WTC11 (cell line): ENCODE results near the gene CACNA1C. TPM values are rescaled to one million over a fixed set of nuclear protein-coding genes. Genes with fewer than 3 reads are reported as not detected.

Experiments used
- ATAC-seq: fragments of 200-7000 bp; cut with Tn5 transposase; 2 replicates; pipeline ENCODE4 v1.10.0; 2021; ENCODE audit warnings: mild to moderate bottlenecking, moderate library complexity
- CTCF ChIA-PET: fragments of 300-600 bp; sonication (Branson Sonifier 250); formaldehyde crosslinking; loops from one replicate; lab custom pipeline; 2021; ENCODE audit warnings: antibody characterized with exemption; lab: Charles Lee
- POLR2A ChIA-PET: fragments of 350-600 bp; sonication (Branson Sonifier 250); formaldehyde crosslinking; loops from one replicate; lab custom pipeline; 2021; ENCODE audit warnings: antibody characterized with exemption; lab: Charles Lee
- DNase-seq: peaks from one replicate; pipeline ENCODE4 v3.0.0; 2021; ENCODE audit warnings: low spot score
- H3K27ac Mint-ChIP-seq: 2 replicates; pipeline ENCODE4 v1.8.0; 2021; ENCODE audit warnings: mixed read lengths
- H3K27me3 Mint-ChIP-seq: 2 replicates; pipeline ENCODE4 v1.8.0; 2021; ENCODE audit warnings: low read depth, mild to moderate bottlenecking, moderate library complexity, mixed read lengths
- H3K36me3 Mint-ChIP-seq: 2 replicates; pipeline ENCODE4 v1.8.0; 2021; ENCODE audit warnings: mixed read lengths
- H3K4me1 Mint-ChIP-seq: 2 replicates; pipeline ENCODE4 v1.8.0; 2022; ENCODE audit warnings: mixed read lengths
- H3K4me3 Mint-ChIP-seq: 2 replicates; pipeline ENCODE4 v1.8.0; 2021; ENCODE audit warnings: mild to moderate bottlenecking, moderate library complexity, mixed read lengths
- H3K9me3 Mint-ChIP-seq: 2 replicates; pipeline ENCODE4 v1.8.0; 2021; ENCODE audit warnings: mixed read lengths
- CBFB ChIP-seq: sonication (generic); formaldehyde crosslinking; IDR thresholded peaks from 2 replicates; pipeline ENCODE4 v1.8.1; 2022; ENCODE audit warnings: mild to moderate bottlenecking, low read depth, missing genetic modification reagents
- ELF4 ChIP-seq: sonication (generic); formaldehyde crosslinking; IDR thresholded peaks from 2 replicates; pipeline ENCODE4 v1.8.1; 2022; ENCODE audit warnings: low read depth, mild to moderate bottlenecking, moderate library complexity, missing genetic modification reagents
- FOXP1 ChIP-seq: sonication (generic); formaldehyde crosslinking; IDR thresholded peaks from 2 replicates; pipeline ENCODE4 v1.8.0; 2022; ENCODE audit warnings: missing genetic modification reagents, mild to moderate bottlenecking, moderate library complexity, borderline replicate concordance
- GABPB1 ChIP-seq: sonication (generic); formaldehyde crosslinking; IDR thresholded peaks from 2 replicates; pipeline ENCODE4 v1.8.1; 2023; ENCODE audit warnings: mild to moderate bottlenecking, missing genetic modification reagents
- JAZF1 ChIP-seq: fragments of 250-450 bp; sonication (Bioruptor Pico); IDR thresholded peaks from 2 replicates; pipeline ENCODE4 v1.9.0; 2021; ENCODE audit warnings: moderate library complexity, mild to moderate bottlenecking, inconsistent platforms
- JUN ChIP-seq: sonication (generic); formaldehyde crosslinking; IDR thresholded peaks from 2 replicates; pipeline ENCODE4 v1.8.0; 2023; ENCODE audit warnings: mild to moderate bottlenecking, missing genetic modification reagents
- NFATC4 ChIP-seq: fragments of 250-450 bp; sonication (Bioruptor Pico); IDR thresholded peaks from 2 replicates; pipeline ENCODE4 v1.9.0; 2021; ENCODE audit warnings: mild to moderate bottlenecking
- NR2C2 ChIP-seq: sonication (generic); formaldehyde crosslinking; IDR thresholded peaks from 2 replicates; pipeline ENCODE4 v1.8.0; 2022; ENCODE audit warnings: mild to moderate bottlenecking, missing genetic modification reagents
- OVOL2 ChIP-seq: fragments of 250-450 bp; sonication (Bioruptor Pico); IDR thresholded peaks from 2 replicates; pipeline ENCODE4 v1.9.0; 2021; ENCODE audit warnings: mild to moderate bottlenecking, borderline replicate concordance
- RORB ChIP-seq: fragments of 250-450 bp; sonication (Bioruptor Pico); IDR thresholded peaks from 2 replicates; pipeline ENCODE4 v1.9.0; 2021; ENCODE audit warnings: mild to moderate bottlenecking
- SOX15 ChIP-seq: fragments of 250-450 bp; sonication (Bioruptor Pico); IDR thresholded peaks from 2 replicates; pipeline ENCODE4 v1.9.0; 2021; ENCODE audit warnings: mild to moderate bottlenecking
- TEAD1 ChIP-seq: sonication (generic); formaldehyde crosslinking; IDR thresholded peaks from 2 replicates; pipeline ENCODE4 v1.8.0; 2022; ENCODE audit warnings: mild to moderate bottlenecking, missing genetic modification reagents
- ZBTB21 ChIP-seq: sonication (generic); formaldehyde crosslinking; IDR thresholded peaks from 2 replicates; pipeline ENCODE4 v1.8.1; 2023; ENCODE audit warnings: mild to moderate bottlenecking, missing genetic modification reagents, borderline replicate concordance
- ZNF121 ChIP-seq: sonication (generic); formaldehyde crosslinking; IDR thresholded peaks from 2 replicates; pipeline ENCODE4 v1.8.0; 2023; ENCODE audit warnings: missing genetic modification reagents
- ZNF281 ChIP-seq: sonication (generic); formaldehyde crosslinking; IDR thresholded peaks from 2 replicates; pipeline ENCODE4 v1.8.0; 2023; ENCODE audit warnings: mild to moderate bottlenecking, missing genetic modification reagents
- ZNF396 ChIP-seq: fragments of 250-450 bp; sonication (Bioruptor Pico); IDR thresholded peaks from 2 replicates; pipeline ENCODE4 v1.8.0; 2021; ENCODE audit warnings: mild to moderate bottlenecking, moderate library complexity, borderline replicate concordance
- ZNF423 ChIP-seq: fragments of 250-450 bp; sonication (Bioruptor Pico); IDR thresholded peaks from 2 replicates; pipeline ENCODE4 v2.1.2; 2022; ENCODE audit warnings: mild to moderate bottlenecking, moderate library complexity
- ZNF532 ChIP-seq: fragments of 250-450 bp; sonication (Bioruptor Pico); IDR thresholded peaks from 2 replicates; pipeline ENCODE4 v1.9.0; 2021; ENCODE audit warnings: mild to moderate bottlenecking, borderline replicate concordance
- ZNF671 ChIP-seq: fragments of 250-450 bp; sonication (Bioruptor Pico); IDR thresholded peaks from 2 replicates; pipeline ENCODE4 v1.8.0; 2021; ENCODE audit warnings: mild to moderate bottlenecking
- total RNA-seq: library from RNA; stranded (reverse); gene quantifications from 3 replicates; pipeline ENCODE4 v1.2.3, GENCODE V29; 2021
- TF ChIP-seq, protein P1 (sequence below): sonication (generic); formaldehyde crosslinking; IDR thresholded peaks from 2 replicates; pipeline ENCODE4 v1.8.0; 2022; ENCODE audit warnings: mild to moderate bottlenecking, missing genetic modification reagents
- TF ChIP-seq, protein P2 (sequence below): fragments of 250-450 bp; sonication (Bioruptor Pico); IDR thresholded peaks from 2 replicates; pipeline ENCODE4 v2.1.2; 2022; ENCODE audit warnings: mild to moderate bottlenecking, moderate library complexity
- TF ChIP-seq, protein P3 (sequence below): sonication (generic); formaldehyde crosslinking; IDR thresholded peaks from 2 replicates; pipeline ENCODE4 v1.8.1; 2023; ENCODE audit warnings: mild to moderate bottlenecking, missing genetic modification reagents, moderate library complexity

CACNA1C gene
- total RNA-seq, 1 experiment from 2014 or later = 1.7 TPM

- POLR2A ChIA-PET = no interaction called here
- Mint-ChIP-seq H3K9me3 (no peaks in the 10 kb centered on the region), H3K27me3 (no peaks in the 10 kb centered on the region), H3K4me3 (no peak overlapping the region), H3K4me1 (peaks cover 24% of the 10 kb centered on the region), H3K27ac (no peak overlapping the region), H3K36me3 (no peaks in the 10 kb centered on the region)
- no peak for ATAC-seq
- no peak for DNase-seq
- TF ChIP-seq, protein P1, sequence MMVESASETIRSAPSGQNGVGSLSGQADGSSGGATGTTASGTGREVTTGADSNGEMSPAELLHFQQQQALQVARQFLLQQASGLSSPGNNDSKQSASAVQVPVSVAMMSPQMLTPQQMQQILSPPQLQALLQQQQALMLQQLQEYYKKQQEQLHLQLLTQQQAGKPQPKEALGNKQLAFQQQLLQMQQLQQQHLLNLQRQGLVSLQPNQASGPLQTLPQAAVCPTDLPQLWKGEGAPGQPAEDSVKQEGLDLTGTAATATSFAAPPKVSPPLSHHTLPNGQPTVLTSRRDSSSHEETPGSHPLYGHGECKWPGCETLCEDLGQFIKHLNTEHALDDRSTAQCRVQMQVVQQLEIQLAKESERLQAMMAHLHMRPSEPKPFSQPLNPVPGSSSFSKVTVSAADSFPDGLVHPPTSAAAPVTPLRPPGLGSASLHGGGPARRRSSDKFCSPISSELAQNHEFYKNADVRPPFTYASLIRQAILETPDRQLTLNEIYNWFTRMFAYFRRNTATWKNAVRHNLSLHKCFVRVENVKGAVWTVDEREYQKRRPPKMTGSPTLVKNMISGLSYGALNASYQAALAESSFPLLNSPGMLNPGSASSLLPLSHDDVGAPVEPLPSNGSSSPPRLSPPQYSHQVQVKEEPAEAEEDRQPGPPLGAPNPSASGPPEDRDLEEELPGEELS = no peak
- no peak for TF ChIP-seq GABPB1 (CRISPR knock-in tag)
- TF ChIP-seq FOXP1 = no peak
- no peak for TF ChIP-seq ZBTB21
- no peak for TF ChIP-seq JAZF1 (CRISPR knock-in tag)
- no peak for TF ChIP-seq ZNF121 (CRISPR knock-in tag)
- no peak for TF ChIP-seq NFATC4 (CRISPR knock-in tag)
- TF ChIP-seq ELF4 (CRISPR knock-in tag) = no peak
- TF ChIP-seq TEAD1 (CRISPR knock-in tag) = no peak
- no peak for TF ChIP-seq ZNF671 (CRISPR knock-in tag)
- TF ChIP-seq ZNF396 (CRISPR knock-in tag) = no peak
- TF ChIP-seq ZNF281 (CRISPR knock-in tag) = no peak
- no peak for TF ChIP-seq SOX15 (CRISPR knock-in tag)
- TF ChIP-seq ZNF423 (CRISPR knock-in tag) = no peak
- no peak for TF ChIP-seq NR2C2 (CRISPR knock-in tag)
- CTCF ChIA-PET = interaction anchor here (2.4 kb wide), 1 partner anchor 11 kb away, joined by 7 read pairs; no protein-coding TSS in a partner anchor
These were observed 248.1 kb downstream of the CACNA1C start for GRCh38 chr12:2300886-2301285.

GRCh38 chr12:2301531-2302461 lies 249.0 kb downstream of the CACNA1C start:
- ChIA-PET POLR2A (no interaction called here), CTCF (no interaction called here)
- no peak for TF ChIP-seq JUN (CRISPR knock-in tag)
- TF ChIP-seq, protein P2, sequence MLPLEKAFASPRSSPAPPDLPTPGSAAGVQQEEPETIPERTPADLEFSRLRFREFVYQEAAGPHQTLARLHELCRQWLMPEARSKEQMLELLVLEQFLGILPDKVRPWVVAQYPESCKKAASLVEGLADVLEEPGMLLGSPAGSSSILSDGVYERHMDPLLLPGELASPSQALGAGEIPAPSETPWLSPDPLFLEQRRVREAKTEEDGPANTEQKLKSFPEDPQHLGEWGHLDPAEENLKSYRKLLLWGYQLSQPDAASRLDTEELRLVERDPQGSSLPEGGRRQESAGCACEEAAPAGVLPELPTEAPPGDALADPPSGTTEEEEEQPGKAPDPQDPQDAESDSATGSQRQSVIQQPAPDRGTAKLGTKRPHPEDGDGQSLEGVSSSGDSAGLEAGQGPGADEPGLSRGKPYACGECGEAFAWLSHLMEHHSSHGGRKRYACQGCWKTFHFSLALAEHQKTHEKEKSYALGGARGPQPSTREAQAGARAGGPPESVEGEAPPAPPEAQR = no peak
- TF ChIP-seq OVOL2 (CRISPR knock-in tag) = no peak
- no peak for TF ChIP-seq CBFB (CRISPR knock-in tag)
- TF ChIP-seq ZNF532 (CRISPR knock-in tag) = no peak
- no peak for TF ChIP-seq RORB (CRISPR knock-in tag)
- TF ChIP-seq, protein P3, sequence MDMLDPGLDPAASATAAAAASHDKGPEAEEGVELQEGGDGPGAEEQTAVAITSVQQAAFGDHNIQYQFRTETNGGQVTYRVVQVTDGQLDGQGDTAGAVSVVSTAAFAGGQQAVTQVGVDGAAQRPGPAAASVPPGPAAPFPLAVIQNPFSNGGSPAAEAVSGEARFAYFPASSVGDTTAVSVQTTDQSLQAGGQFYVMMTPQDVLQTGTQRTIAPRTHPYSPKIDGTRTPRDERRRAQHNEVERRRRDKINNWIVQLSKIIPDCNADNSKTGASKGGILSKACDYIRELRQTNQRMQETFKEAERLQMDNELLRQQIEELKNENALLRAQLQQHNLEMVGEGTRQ = no peak
- ATAC-seq (no peak), DNase-seq (no peak)
- Mint-ChIP-seq H3K4me3 (no peak overlapping the region), H3K36me3 (no peaks in the 10 kb centered on the region), H3K27me3 (no peaks in the 10 kb centered on the region), H3K27ac (no peak overlapping the region), H3K4me1 (peaks cover 29% of the 10 kb centered on the region), H3K9me3 (no peaks in the 10 kb centered on the region)
